GM11168 (cell line): ENCODE results near the gene AGK.

ENCODE experiments used
- in situ Hi-C: fragments of 300-500 bp; cut with MboI; formaldehyde crosslinking; loops from one replicate; pipeline ENCODE4 v1.12.0; 2022; ENCODE audit warnings: low sequenced_read_pairs; ENCODE audit not compliant: unreplicated experiment

AGK gene

GRCh38 chr7:141697211-141697871 lies 146.1 kb downstream of the AGK start:
- in situ Hi-C loops: no loop called here

GRCh38 chr7:141698247-141699015 lies 147.2 kb downstream of the AGK start:
- in situ Hi-C loops: no loop called here

- in situ Hi-C loops: no loop called here
Measured at GRCh38 chr7:141699860-141700259, 148.7 kb downstream of the AGK start.

- in situ Hi-C loops: no loop called here
Measured at GRCh38 chr7:141700296-141700847, 149.2 kb downstream of the AGK start.

- in situ Hi-C loops: no loop called here
Measured at GRCh38 chr7:141700848-141701371, 149.7 kb downstream of the AGK start.

GRCh38 chr7:141701489-141702046 lies 150.4 kb downstream of the AGK start:
- in situ Hi-C loops: no loop called here

GRCh38 chr7:141702047-141702567 lies 150.9 kb downstream of the AGK start, which contains the start of gene DENND11:
DENND11 (minus strand) TSS chr7:141702166; CDS start chr7:141702153, 13 bp downstream.
- in situ Hi-C loops: no loop called here

GRCh38 chr7:141702892-141703291 lies 151.7 kb downstream of the AGK start:
- in situ Hi-C loops: no loop called here

GRCh38 chr7:141704112-141704511 lies 152.9 kb downstream of the AGK start:
- in situ Hi-C loops: no loop called here

- in situ Hi-C loops: no loop called here
Measured at GRCh38 chr7:141704741-141705140, 153.5 kb downstream of the AGK start.
